CD14-positive monocyte (primary cell): ENCODE results near the gene FEZ2. TPM values are rescaled to one million over a fixed set of nuclear protein-coding genes. Genes with fewer than 3 reads are reported as not detected.
"Not testable (repeated sequence)": the region's sequence is repeated elsewhere in the genome, so short reads cannot be mapped to it uniquely, and the experiment has no call there.

Experiments used
- DNase-seq, 3 donors: peaks; one replicate each; pipeline ENCODE4 v3.0.0-alpha.2; 2011 to 2022
- H2AFZ ChIP-seq: 2 replicates; pipeline ENCODE4 v1.6.0; 2012; ENCODE audit warnings: mild to moderate bottlenecking, low read depth, low read length, inconsistent platforms; ENCODE audit not compliant: insufficient read depth, poor library complexity, severe bottlenecking
- H3K27ac ChIP-seq, 2 donors: 1 replicate in 1 of 2; 2 replicates in 1 of 2; pipeline ENCODE4 v1.5.1; 2012 to 2013; ENCODE audit warnings: low read length in 2 of 2, control low read depth in 1 of 2, inconsistent platforms in 1 of 2, low read depth in 1 of 2, mild to moderate bottlenecking in 1 of 2
- H3K27me3 ChIP-seq, 2 donors: one replicate each; pipeline versions ENCODE4 v1.6.0 to v1.6.1; 2011 to 2013; ENCODE audit warnings: low read length in 2 of 2; ENCODE audit not compliant: control insufficient read depth in 2 of 2, insufficient read depth in 2 of 2
- H3K36me3 ChIP-seq, 2 donors: replicated peaks in 1 of 2; 1 replicate in 1 of 2; 2 replicates in 1 of 2; pipeline versions ENCODE4 v1.5.1 to v1.6.1; 2012 to 2013; ENCODE audit warnings: low read length in 2 of 2, control low read depth in 1 of 2, inconsistent platforms in 1 of 2, mild to moderate bottlenecking in 1 of 2; ENCODE audit not compliant: insufficient read depth in 2 of 2, control insufficient read depth in 1 of 2
- H3K4me1 ChIP-seq, 2 donors: 1 replicate in 1 of 2; 2 replicates in 1 of 2; pipeline versions ENCODE4 v1.5.1 to v1.6.1; 2012 to 2013; ENCODE audit warnings: low read length in 2 of 2, control low read depth in 1 of 2, inconsistent platforms in 1 of 2, mild to moderate bottlenecking in 1 of 2, moderate library complexity in 1 of 2; ENCODE audit not compliant: insufficient read depth in 2 of 2, control insufficient read depth in 1 of 2
- H3K4me2 ChIP-seq: replicated peaks from 2 replicates; pipeline ENCODE3; 2012; ENCODE audit warnings: low read length, moderate library complexity, mild to moderate bottlenecking; ENCODE audit not compliant: poor library complexity, severe bottlenecking; ENCODE audit errors: extremely low read depth
- H3K4me3 ChIP-seq, 3 experiments: fragments of 200-600 bp in 1 of 3; sonication (generic) in 1 of 3; replicated peaks in 1 of 3; 1 replicate in 2 of 3; 2 replicates in 1 of 3; pipeline ENCODE4 v1.5.1; 2011 to 2013; ENCODE audit warnings: low read length in 3 of 3, mild to moderate bottlenecking in 3 of 3, control low read depth in 2 of 3, low read depth in 2 of 3, inconsistent platforms in 1 of 3, moderate library complexity in 1 of 3
- H3K79me2 ChIP-seq: 2 replicates; pipeline ENCODE4 v1.6.0; 2012; ENCODE audit warnings: mild to moderate bottlenecking, control low read depth, inconsistent platforms, low read length, moderate library complexity; ENCODE audit not compliant: insufficient read depth
- H3K9ac ChIP-seq: 2 replicates; pipeline ENCODE4 v1.6.0; 2017; ENCODE audit warnings: low read length, mild to moderate bottlenecking; ENCODE audit not compliant: insufficient read depth, poor library complexity, severe bottlenecking
- H3K9me3 ChIP-seq, 2 donors: replicated peaks in 1 of 2; 1 replicate in 1 of 2; 2 replicates in 1 of 2; pipeline versions ENCODE4 v1.5.1 to v1.6.1; 2012 to 2013; ENCODE audit warnings: low read length in 2 of 2, control low read depth in 1 of 2; ENCODE audit not compliant: control insufficient read depth in 1 of 2, insufficient read depth in 1 of 2
- H4K20me1 ChIP-seq: 2 replicates; pipeline ENCODE4 v1.6.0; 2012; ENCODE audit warnings: mild to moderate bottlenecking, low read length, control low read depth, moderate library complexity; ENCODE audit not compliant: insufficient read depth
- H3K27ac Mint-ChIP-seq, 7 donors: one replicate each; pipeline ENCODE4 v1.8.0; 2020; ENCODE audit warnings: mild to moderate bottlenecking in 7 of 7, mixed read lengths in 7 of 7, moderate library complexity in 6 of 7, inconsistent platforms in 2 of 7
- H3K27me3 Mint-ChIP-seq, 3 donors: one replicate each; pipeline ENCODE4 v1.8.0; 2021 to 2022; ENCODE audit warnings: low read depth in 3 of 3, mild to moderate bottlenecking in 3 of 3, mixed read lengths in 3 of 3, moderate library complexity in 3 of 3, inconsistent platforms in 1 of 3
- H3K36me3 Mint-ChIP-seq, 2 donors: one replicate each; pipeline ENCODE4 v1.8.0; 2020; ENCODE audit warnings: mixed read lengths in 2 of 2, inconsistent platforms in 1 of 2, mild to moderate bottlenecking in 1 of 2
- H3K4me1 Mint-ChIP-seq: one replicate; pipeline ENCODE4 v1.8.0; 2020; ENCODE audit warnings: mild to moderate bottlenecking, mixed read lengths
- H3K4me3 Mint-ChIP-seq, 2 donors: one replicate each; pipeline ENCODE4 v1.8.0; 2020; ENCODE audit warnings: mild to moderate bottlenecking in 2 of 2, mixed read lengths in 2 of 2, moderate library complexity in 1 of 2
- H3K9me3 Mint-ChIP-seq, 7 donors: one replicate each; pipeline ENCODE4 v1.8.0; 2020 to 2022; ENCODE audit warnings: mixed read lengths in 7 of 7, mild to moderate bottlenecking in 6 of 7, moderate library complexity in 6 of 7, inconsistent platforms in 2 of 7
- CTCF ChIP-seq: fragments of 200-600 bp; IDR thresholded peaks from one replicate; pipeline ENCODE4 v1.8.0; 2022; ENCODE audit warnings: antibody characterized with exemption, mild to moderate bottlenecking
- WGBS: methylation state at CpG from one replicate; pipeline ENCODE4 v1.1.5; 2013; ENCODE audit warnings: missing lambda C conversion rate; ENCODE audit not compliant: insufficient coverage; 5-methylcytosine and 5-hydroxymethylcytosine counted together
- intact Hi-C, 2 donors: fragments of 100-400 bp; cut with micrococcal nuclease; formaldehyde crosslinking; loops; one replicate each; pipeline versions ENCODE4 v1.15.0 to v1.15.1; 2023
- polyA plus RNA-seq, 3 donors: library from polyadenylated mRNA; depleted of rRNA in 1 of 3; unstranded in 2 of 3; stranded (reverse) in 1 of 3; fragments of 300-500 nt in 2 of 3; fragments of >200 nt in 1 of 3; fragmentation: Illumina TruSeq in 2 of 3; gene quantifications; 1 replicate in 2 of 3; 2 replicates in 1 of 3; pipeline ENCODE4 v1.2.3, GENCODE V29; 2012 to 2021

Gene FEZ2
- polyA plus RNA-seq, 3 donors: 6.9 to 15.6 (median 8.7) TPM

- Mint-ChIP-seq H3K4me3 (no peak overlapping the region), H3K27ac (no peak overlapping the region), H3K36me3 (no peaks in the 10 kb centered on the region), H3K9me3 (peaks cover 0 to 3% (median 0%) of the 10 kb centered on the region in 7 donors), H3K4me1 (no peaks in the 10 kb centered on the region), H3K27me3 (peaks cover 0 to 6% (median 0%) of the 10 kb centered on the region in 3 donors)
- intact Hi-C loops: no loop called here
- TF ChIP-seq CTCF: no peak
- H3K27ac ChIP-seq: no peak overlapping the region
- no peak overlapping the region for H3K4me3 ChIP-seq
- no peak overlapping the region for H3K4me2 ChIP-seq
- H3K79me2 ChIP-seq: no peaks in the 10 kb centered on the region
- DNase-seq: no peak
- no peaks in the 10 kb centered on the region for H4K20me1 ChIP-seq
- no peaks in the 10 kb centered on the region for H3K27me3 ChIP-seq
- no peak overlapping the region for H2AFZ ChIP-seq
- H3K9ac ChIP-seq: no peak overlapping the region
- no peaks in the 10 kb centered on the region for H3K9me3 ChIP-seq
- no peaks in the 10 kb centered on the region for H3K36me3 ChIP-seq
- WGBS: no CpG with 5 or more reads among the region's 3 CpGs
- H3K4me1 ChIP-seq: no peaks in the 10 kb centered on the region
Observed at GRCh38 chr2:36606925-36607324, 9.0 kb upstream of the FEZ2 start.

- Histone ChIP-seq H3K4me2 (no peak overlapping the region), H3K27me3 (no peaks in the 10 kb centered on the region), H3K9me3 (no peaks in the 10 kb centered on the region), H3K4me3 (no peak overlapping the region), H3K27ac (no peak overlapping the region), H2AFZ (no peak overlapping the region), H3K9ac (no peak overlapping the region), H3K36me3 (no peaks in the 10 kb centered on the region), H4K20me1 (no peaks in the 10 kb centered on the region), H3K4me1 (no peaks in the 10 kb centered on the region), H3K79me2 (no peaks in the 10 kb centered on the region)
- Mint-ChIP-seq H3K4me1 (no peaks in the 10 kb centered on the region), H3K27ac (no peak overlapping the region), H3K36me3 (no peaks in the 10 kb centered on the region), H3K4me3 (no peak overlapping the region), H3K9me3 (peaks cover 0 to 2% (median 0%) of the 10 kb centered on the region in 7 donors), H3K27me3 (no peaks in the 10 kb centered on the region)
- TF ChIP-seq CTCF: no peak
- DNase-seq: no peak
- intact Hi-C loops: no loop called here
Observed at GRCh38 chr2:36605273-36605672, 7.3 kb upstream of the FEZ2 start.

- H3K4me3 ChIP-seq, H3K27me3 ChIP-seq, H3K36me3 Mint-ChIP-seq, H3K9me3 Mint-ChIP-seq, H3K79me2 ChIP-seq, intact Hi-C loops, H4K20me1 ChIP-seq, DNase-seq, H3K4me1 Mint-ChIP-seq, H3K4me3 Mint-ChIP-seq, H2AFZ ChIP-seq, H3K27me3 Mint-ChIP-seq, H3K9me3 ChIP-seq, H3K27ac Mint-ChIP-seq, H3K9ac ChIP-seq, H3K4me1 ChIP-seq, H3K4me2 ChIP-seq, H3K36me3 ChIP-seq, H3K27ac ChIP-seq: not testable (repeated sequence)
- WGBS: 93% methylated on average over 2 of the region's 5 CpGs
Observed at GRCh38 chr2:36603629-36604028, 5.7 kb upstream of the FEZ2 start.
